HUES6 (cell line): ENCODE results near the gene HAUS6.
A peak's percentile ranks its signal among the peaks of the same experiment; 100 is the strongest.

Experiments
- H3K27ac ChIP-seq: 2 replicates; pipeline ENCODE4 v1.7.0; 2013; ENCODE audit warnings: low read depth, mild to moderate bottlenecking, low read length, inconsistent platforms
- H3K27me3 ChIP-seq: 2 replicates; pipeline ENCODE4 v1.6.1; 2013; ENCODE audit warnings: low read length; ENCODE audit not compliant: control insufficient read depth, insufficient read depth
- H3K36me3 ChIP-seq: 2 replicates; pipeline ENCODE4 v1.6.1; 2013; ENCODE audit warnings: low read length; ENCODE audit not compliant: control insufficient read depth, insufficient read depth
- H3K4me1 ChIP-seq: 2 replicates; pipeline ENCODE4 v1.6.1; 2013; ENCODE audit warnings: low read length; ENCODE audit not compliant: control insufficient read depth, insufficient read depth
- H3K4me3 ChIP-seq: 2 replicates; pipeline ENCODE4 v1.5.1; 2013; ENCODE audit warnings: low read depth, low read length
- H3K9ac ChIP-seq: one replicate; pipeline ENCODE4 v1.6.1; 2013; ENCODE audit warnings: mild to moderate bottlenecking, low read length
- H3K9me3 ChIP-seq: 2 replicates; pipeline ENCODE4 v1.6.1; 2013; ENCODE audit warnings: low read depth, low read length; ENCODE audit not compliant: control insufficient read depth, insufficient read depth

HAUS6 gene

DNA sequence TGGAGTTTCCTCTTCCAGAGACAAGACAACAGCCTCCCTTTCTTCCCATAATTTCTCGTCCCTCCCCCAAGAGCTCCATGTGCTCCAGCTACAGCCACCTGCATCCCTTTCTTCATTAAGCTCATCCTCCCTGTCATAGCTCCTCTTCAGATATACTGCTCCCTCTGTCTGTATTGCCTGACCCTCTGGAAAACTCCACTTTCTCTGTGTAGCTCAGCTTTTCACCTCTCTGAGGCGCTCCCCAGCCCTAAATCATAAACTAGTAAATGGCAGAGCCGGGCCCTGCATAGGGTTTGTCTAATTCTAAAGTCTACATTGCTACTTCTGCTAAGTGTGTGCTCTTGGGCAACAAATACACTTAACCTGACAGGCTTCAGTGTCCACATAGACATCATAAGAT lies 33.4 kb upstream of the HAUS6 start:
- H3K27me3 ChIP-seq: no peaks in the 10 kb centered on the region
- H3K27ac ChIP-seq: no peak overlapping the region
- H3K4me1 ChIP-seq: peaks cover 23% of the 10 kb centered on the region
- no peaks in the 10 kb centered on the region for H3K9me3 ChIP-seq
- H3K4me3 ChIP-seq: no peak overlapping the region
- no peak overlapping the region for H3K9ac ChIP-seq
- no peaks in the 10 kb centered on the region for H3K36me3 ChIP-seq

DNA sequence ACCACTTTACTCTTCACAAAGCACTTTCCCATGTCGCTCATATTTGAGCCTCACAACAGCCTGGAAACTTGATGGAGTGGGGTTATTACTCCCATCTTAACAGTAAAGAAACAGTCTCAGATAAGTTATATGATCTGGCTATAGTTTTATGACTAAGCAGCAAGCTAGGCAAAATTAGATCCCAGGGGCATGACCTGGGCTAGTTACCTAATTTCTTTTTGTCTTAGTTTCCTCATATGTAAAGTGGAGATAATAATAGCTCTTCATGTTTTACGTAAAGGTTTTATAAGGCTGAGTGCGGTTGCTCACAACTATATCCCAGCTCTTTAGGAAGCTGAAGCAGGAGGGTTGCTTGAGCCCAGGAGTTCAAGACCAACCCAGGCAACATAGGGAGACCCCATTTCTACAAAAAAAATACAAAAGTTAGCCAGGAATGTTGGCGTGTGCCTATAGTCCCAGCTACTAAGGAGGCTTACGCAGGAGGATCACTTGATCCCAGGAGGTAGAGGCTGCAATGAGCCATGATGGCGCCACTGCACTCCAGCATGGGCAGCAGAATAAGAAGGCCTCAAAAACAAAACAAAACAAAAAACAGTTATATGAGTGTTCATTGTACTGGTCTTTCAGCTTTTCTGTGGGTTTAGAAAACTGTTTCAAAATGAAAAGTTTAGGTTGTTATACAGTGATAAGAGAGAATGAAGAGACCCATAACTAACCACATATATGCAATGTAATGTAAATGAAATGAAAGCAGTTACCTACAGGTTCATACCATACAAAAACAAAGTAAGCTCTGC lies 31.0 kb upstream of the HAUS6 start:
- H3K27me3 ChIP-seq: no peaks in the 10 kb centered on the region
- no peaks in the 10 kb centered on the region for H3K36me3 ChIP-seq
- H3K4me3 ChIP-seq: no peak overlapping the region
- H3K9me3 ChIP-seq: no peaks in the 10 kb centered on the region
- no peak overlapping the region for H3K27ac ChIP-seq
- H3K4me1 ChIP-seq: peaks cover 39% of the 10 kb centered on the region
- no peak overlapping the region for H3K9ac ChIP-seq

DNA sequence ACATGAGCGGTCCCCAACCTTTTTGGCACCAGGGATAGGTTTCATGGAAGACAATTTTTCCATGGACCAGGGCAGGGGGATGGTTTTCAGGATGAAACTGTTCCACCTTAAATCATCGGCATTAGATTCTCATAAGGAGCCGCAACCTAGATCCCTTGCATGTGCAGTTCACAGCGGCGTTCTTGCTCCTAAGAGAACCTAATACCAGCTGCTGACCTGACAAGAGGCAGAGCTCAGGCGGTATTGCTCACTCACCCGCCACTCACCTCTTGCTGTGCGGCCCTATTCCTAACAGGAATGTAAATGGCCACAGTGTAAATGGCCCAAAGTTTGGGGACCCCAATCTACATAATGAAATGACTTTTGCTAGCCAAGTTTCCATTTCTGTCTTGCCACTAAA lies 27.7 kb upstream of the HAUS6 start:
- no peaks in the 10 kb centered on the region for H3K27me3 ChIP-seq
- H3K36me3 ChIP-seq: peaks cover 9% of the 10 kb centered on the region
- peak overlapping the region; percentile 58 for H3K9ac ChIP-seq
- H3K4me1 ChIP-seq: peaks cover 37% of the 10 kb centered on the region
- no peaks in the 10 kb centered on the region for H3K9me3 ChIP-seq
- peak overlapping the region; percentile 46 for H3K4me3 ChIP-seq
- no peak overlapping the region for H3K27ac ChIP-seq

DNA sequence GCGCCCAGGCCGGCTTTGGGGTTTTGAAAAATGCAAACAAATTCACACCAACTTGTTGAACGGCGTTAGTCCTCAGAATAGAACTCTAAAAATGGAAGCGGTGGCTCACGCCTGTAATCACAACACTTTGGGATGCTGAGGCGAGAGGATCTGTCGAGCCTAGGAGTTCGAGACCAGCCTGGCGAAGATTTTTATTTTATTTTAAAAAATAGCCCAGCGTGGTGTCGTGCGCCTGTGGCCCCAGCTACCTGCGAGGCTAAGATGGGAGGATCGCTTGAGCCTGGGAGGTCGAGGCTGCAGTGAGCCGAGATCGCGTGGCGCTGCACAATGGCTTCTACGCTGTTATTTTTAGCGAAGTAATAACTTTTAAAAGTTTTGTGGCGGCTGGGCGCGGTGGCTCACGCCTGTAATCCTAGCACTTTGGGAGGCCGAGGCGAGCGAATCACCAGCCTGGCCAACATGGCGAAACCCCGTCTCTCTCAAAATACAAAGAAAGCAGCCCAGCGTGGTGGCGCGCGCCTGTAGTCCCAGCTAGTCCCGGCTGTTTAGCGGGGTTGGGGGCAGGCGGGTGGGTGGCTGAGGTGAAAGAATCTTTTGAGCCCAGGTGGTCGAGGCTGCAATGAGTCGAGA lies 25.3 kb upstream of the HAUS6 start:
- Histone ChIP-seq H3K27me3 (no peaks in the 10 kb centered on the region), H3K36me3 (peaks cover 33% of the 10 kb centered on the region), H3K4me3 (peak overlapping the region; percentile 98), H3K9ac (peak overlapping the region; percentile 98), H3K27ac (peak overlapping the region; percentile 95), H3K9me3 (no peaks in the 10 kb centered on the region), H3K4me1 (peaks cover 34% of the 10 kb centered on the region)

DNA sequence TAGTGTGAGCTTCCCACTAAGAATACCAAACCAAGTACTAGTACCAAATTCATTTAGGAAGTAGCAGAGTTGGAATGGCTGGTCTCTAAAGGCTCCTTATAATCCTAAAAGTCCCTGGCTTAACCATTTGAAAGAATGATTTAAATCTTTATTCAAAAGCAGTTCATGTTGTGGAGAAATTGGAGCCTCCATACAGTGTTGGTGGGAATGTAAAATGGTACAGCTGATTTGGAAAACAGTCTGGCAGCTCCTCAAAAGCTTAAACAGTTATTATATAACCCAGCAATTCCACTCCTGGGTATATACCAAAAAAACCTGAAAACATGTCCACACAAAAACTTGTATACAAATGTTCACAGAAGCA lies 21.7 kb upstream of the HAUS6 start:
- H3K9me3 ChIP-seq: no peaks in the 10 kb centered on the region
- H3K36me3 ChIP-seq: peaks cover 69% of the 10 kb centered on the region
- peaks cover 7% of the 10 kb centered on the region for H3K4me1 ChIP-seq
- no peak overlapping the region for H3K9ac ChIP-seq
- H3K4me3 ChIP-seq: no peak overlapping the region
- no peaks in the 10 kb centered on the region for H3K27me3 ChIP-seq
- H3K27ac ChIP-seq: no peak overlapping the region

DNA sequence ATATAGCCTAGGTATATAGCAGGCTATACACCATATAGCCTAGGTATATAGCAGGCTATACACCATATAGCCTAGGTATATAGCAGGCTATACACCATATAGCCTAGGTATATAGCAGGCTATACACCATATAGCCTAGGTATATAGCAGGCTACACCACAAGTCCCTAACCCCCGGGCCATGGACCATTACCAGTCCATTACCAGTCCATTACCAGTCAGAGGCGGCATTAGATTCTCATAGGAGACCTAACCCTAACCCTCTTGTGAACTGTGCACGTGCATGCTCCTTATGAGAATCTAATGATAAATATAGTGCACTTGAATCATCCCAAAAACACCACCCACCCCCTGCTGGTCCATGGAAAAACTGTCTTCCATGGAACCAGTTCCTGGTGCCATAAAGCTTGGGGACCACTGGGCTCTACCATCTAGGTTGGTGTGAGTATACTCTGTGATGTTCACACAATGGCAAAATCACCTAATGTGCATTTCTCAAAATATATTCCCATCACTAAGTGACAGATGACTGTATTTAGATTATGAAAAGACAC lies 19.9 kb upstream of the HAUS6 start:
- Histone ChIP-seq H3K4me1 (peaks cover 4% of the 10 kb centered on the region; the same call in 1 of the 2 replicates), H3K27me3 (no peaks in the 10 kb centered on the region), H3K4me3 (no peak overlapping the region), H3K27ac (no peak overlapping the region), H3K9ac (no peak overlapping the region), H3K9me3 (no peaks in the 10 kb centered on the region), H3K36me3 (peaks cover 87% of the 10 kb centered on the region)

DNA sequence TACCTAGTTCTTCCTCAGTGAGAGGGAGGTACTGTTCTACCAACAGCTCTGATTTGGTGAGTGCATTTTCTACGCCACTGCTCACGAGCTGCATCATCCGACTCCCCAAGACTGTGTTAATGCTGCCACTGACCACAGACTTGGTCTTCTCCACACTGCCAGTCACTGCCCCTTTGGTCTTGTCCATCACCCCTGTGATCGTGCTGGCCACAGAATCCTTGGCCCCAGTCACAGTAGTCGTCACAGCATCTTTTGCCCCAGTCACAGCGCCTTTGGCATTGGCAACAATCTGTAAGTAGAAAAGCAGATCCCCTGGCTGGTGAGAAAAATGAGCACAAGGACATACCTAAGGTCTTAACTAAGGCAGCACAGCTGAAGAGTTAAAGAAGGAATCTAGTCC lies 18.2 kb upstream of the HAUS6 start:
- Histone ChIP-seq H3K9ac (no peak overlapping the region), H3K9me3 (no peaks in the 10 kb centered on the region), H3K36me3 (peaks cover 100% of the 10 kb centered on the region), H3K27ac (no peak overlapping the region), H3K27me3 (no peaks in the 10 kb centered on the region), H3K4me1 (peaks cover 1% of the 10 kb centered on the region; the same call in 1 of the 2 replicates), H3K4me3 (no peak overlapping the region)

DNA sequence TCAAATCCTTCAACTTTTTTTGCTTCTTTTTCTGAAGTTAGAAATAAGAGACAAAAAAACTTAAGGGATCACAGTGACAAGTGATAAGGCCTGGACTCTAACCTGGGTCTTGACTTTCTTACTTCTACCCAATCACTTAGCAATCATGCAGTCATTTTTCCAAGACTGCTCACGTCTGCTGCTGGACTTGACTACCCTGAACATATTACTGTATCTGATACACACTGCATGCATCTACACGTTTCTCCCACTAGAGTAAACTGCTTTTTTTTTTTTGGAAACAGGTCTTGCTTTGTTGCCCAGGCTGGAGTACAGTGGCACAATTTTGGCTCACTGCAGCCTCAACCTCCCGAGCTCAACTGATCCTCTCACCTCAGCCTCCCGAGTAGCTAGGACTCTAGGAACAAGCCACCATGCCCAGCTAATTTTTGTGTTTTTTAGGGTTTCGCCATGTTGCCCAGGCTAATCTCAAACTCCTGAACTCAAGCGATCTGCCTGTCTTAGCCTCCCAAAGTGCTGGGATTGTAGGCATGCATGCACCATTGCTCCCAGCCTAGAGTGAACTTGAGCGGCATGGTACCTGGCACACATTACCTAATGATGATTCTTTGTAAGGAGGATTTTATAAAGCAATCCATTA lies 17.2 kb upstream of the HAUS6 start:
- Histone ChIP-seq H3K9me3 (no peaks in the 10 kb centered on the region), H3K36me3 (peaks cover 98% of the 10 kb centered on the region), H3K27ac (no peak overlapping the region), H3K4me1 (no peaks in the 10 kb centered on the region; the same call in 1 of the 2 replicates), H3K4me3 (no peak overlapping the region), H3K27me3 (no peaks in the 10 kb centered on the region), H3K9ac (no peak overlapping the region)

DNA sequence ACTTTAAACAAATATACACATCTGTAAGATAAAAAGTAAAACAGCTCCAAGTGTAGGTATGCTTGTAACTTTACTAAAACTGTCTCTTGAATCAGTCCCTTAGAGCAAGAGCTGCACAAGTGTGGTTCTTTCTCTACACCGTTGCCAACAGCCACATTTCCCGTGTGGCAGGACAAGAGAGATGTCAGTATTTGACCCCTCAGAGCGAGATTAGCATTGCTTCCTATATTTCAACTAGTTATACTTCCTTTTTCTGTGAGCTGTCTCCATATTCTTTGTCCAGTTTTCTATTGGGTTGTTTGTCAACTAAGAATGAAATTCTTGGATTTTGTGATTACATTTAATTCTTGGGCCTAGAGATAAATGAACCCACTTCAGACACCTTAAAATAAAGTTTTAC lies 16.5 kb upstream of the HAUS6 start:
- no peak overlapping the region for H3K27ac ChIP-seq
- H3K27me3 ChIP-seq: no peaks in the 10 kb centered on the region
- peaks cover 98% of the 10 kb centered on the region for H3K36me3 ChIP-seq
- H3K9me3 ChIP-seq: no peaks in the 10 kb centered on the region
- no peaks in the 10 kb centered on the region; the same call in 1 of the 2 replicates for H3K4me1 ChIP-seq
- H3K4me3 ChIP-seq: no peak overlapping the region
- no peak overlapping the region for H3K9ac ChIP-seq

DNA sequence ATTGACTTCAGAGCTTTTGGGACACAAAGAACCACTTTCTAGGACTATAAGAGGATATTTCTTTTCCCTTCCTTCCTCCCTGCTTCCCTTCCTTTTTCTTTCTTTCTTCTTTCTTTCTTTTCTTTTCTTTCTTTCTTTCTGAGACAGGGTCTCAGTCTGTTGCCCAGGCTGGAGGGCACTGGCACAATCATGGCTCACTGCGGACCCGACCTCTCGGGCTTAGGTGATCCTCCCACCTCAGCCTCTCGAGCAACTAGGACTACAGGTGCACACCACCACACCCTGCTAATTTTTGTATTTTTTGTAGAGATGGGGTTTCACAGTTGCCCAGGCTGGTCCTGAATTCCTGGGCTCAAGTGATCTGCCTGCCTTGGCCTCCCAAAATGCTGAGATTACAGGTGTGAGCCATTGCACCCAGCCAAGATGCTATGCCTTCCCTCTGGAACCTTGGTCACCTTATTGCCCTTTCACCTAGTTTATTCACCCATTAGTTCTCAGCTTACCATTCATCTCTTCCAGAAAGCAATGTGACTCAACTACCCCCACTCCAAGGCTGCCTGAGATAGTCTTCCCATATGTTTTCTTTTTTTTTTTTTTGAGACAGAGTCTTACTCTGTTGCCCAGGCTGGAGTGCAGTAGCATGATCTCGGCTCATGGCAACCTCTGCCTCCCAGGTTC lies 14.5 kb upstream of the HAUS6 start:
- H3K9me3 ChIP-seq: no peaks in the 10 kb centered on the region
- H3K36me3 ChIP-seq: peaks cover 81% of the 10 kb centered on the region
- H3K4me1 ChIP-seq: no peaks in the 10 kb centered on the region
- no peaks in the 10 kb centered on the region for H3K27me3 ChIP-seq
- H3K9ac ChIP-seq: no peak overlapping the region
- H3K27ac ChIP-seq: no peak overlapping the region
- H3K4me3 ChIP-seq: no peak overlapping the region
